ENCODE results near the gene NAXD. TPM values are rescaled to one million over a fixed set of nuclear protein-coding genes. Genes with fewer than 3 reads are reported as not detected.

NAXD gene
- total RNA-seq, 1 donor from 2014 or later = 32.7 TPM

GRCh38 chr13:110576736-110577476 is 38.4 kb upstream of the NAXD start:
- Mint-ChIP-seq H3K36me3 (ENCODE audit: low read depth) (no peaks in the 10 kb centered on the region), H3K4me1 (peaks cover 13% of the 10 kb centered on the region), H3K27me3 (peaks cover 15% of the 10 kb centered on the region), H3K9me3 (no peaks in the 10 kb centered on the region), H3K4me3 (no peak overlapping the region), H3K27ac (no peak overlapping the region)
- no peak for ATAC-seq (ENCODE audit: low read depth)
- intact Hi-C loops (cut with micrococcal nuclease) = no loop called here
- no peak for DNase-seq
- TF ChIP-seq CTCF (IDR thresholded peaks at IDR 0.05) = no peak
- ChIA-PET CTCF (no interaction called here), POLR2A (no interaction called here)

GRCh38 chr13:110578363-110578762 is 37.0 kb upstream of the NAXD start:
- H3K27ac Mint-ChIP-seq = no peak overlapping the region
- no peaks in the 10 kb centered on the region for H3K9me3 Mint-ChIP-seq
- no peak for ATAC-seq (ENCODE audit: low read depth)
- ChIA-PET POLR2A (no interaction called here), CTCF (no interaction called here)
- no peak for TF ChIP-seq CTCF (IDR thresholded peaks at IDR 0.05)
- H3K36me3 Mint-ChIP-seq (ENCODE audit: low read depth) = no peaks in the 10 kb centered on the region
- peaks cover 15% of the 10 kb centered on the region for H3K27me3 Mint-ChIP-seq
- H3K4me1 Mint-ChIP-seq = peaks cover 13% of the 10 kb centered on the region
- intact Hi-C loops (cut with micrococcal nuclease) = no loop called here
- H3K4me3 Mint-ChIP-seq = no peak overlapping the region
- no peak for DNase-seq

GRCh38 chr13:110580800-110581199 is 34.5 kb upstream of the NAXD start:
- peaks cover 5% of the 10 kb centered on the region for H3K27me3 Mint-ChIP-seq
- no peak for TF ChIP-seq CTCF (IDR thresholded peaks at IDR 0.05)

GRCh38 chr13:110581506-110582185 is 33.7 kb upstream of the NAXD start:
- TF ChIP-seq CTCF (IDR thresholded peaks at IDR 0.05) = no peak
- H3K4me3 Mint-ChIP-seq = no peak overlapping the region
- H3K4me1 Mint-ChIP-seq = no peaks in the 10 kb centered on the region
- no peak overlapping the region for H3K27ac Mint-ChIP-seq
- ChIA-PET CTCF (no interaction called here), POLR2A (no interaction called here)
- H3K36me3 Mint-ChIP-seq (ENCODE audit: low read depth) = no peaks in the 10 kb centered on the region
- ATAC-seq (ENCODE audit: low read depth) (no peak), DNase-seq (no peak)
- H3K27me3 Mint-ChIP-seq = peaks cover 5% of the 10 kb centered on the region
- intact Hi-C loops (cut with micrococcal nuclease) = no loop called here
- H3K9me3 Mint-ChIP-seq = no peaks in the 10 kb centered on the region

More at GRCh38 chr13:110580800-110581199, 34.5 kb upstream of the NAXD start:
- Mint-ChIP-seq H3K4me3 (no peak overlapping the region), H3K27ac (no peak overlapping the region), H3K4me1 (peaks cover 5% of the 10 kb centered on the region), H3K9me3 (no peaks in the 10 kb centered on the region), H3K36me3 (ENCODE audit: low read depth) (no peaks in the 10 kb centered on the region)
- DNase-seq = no peak
- ChIA-PET POLR2A (no interaction called here), CTCF (interaction anchor here (0.9 kb wide), 1 partner anchor 125 kb away, joined by 3 read pairs; no protein-coding TSS in a partner anchor)
- ATAC-seq (ENCODE audit: low read depth) = no peak
- intact Hi-C loops (cut with micrococcal nuclease) = no loop called here

- H3K4me1 Mint-ChIP-seq = no peaks in the 10 kb centered on the region
- peaks cover 5% of the 10 kb centered on the region for H3K27me3 Mint-ChIP-seq
- no peak overlapping the region for H3K27ac Mint-ChIP-seq
- DNase-seq = no peak
- H3K4me3 Mint-ChIP-seq = no peak overlapping the region
- no peaks in the 10 kb centered on the region for H3K9me3 Mint-ChIP-seq
- ATAC-seq (ENCODE audit: low read depth) = no peak
- no peak for TF ChIP-seq CTCF (IDR thresholded peaks at IDR 0.05)
- intact Hi-C loops (cut with micrococcal nuclease) = no loop called here
- H3K36me3 Mint-ChIP-seq (ENCODE audit: low read depth) = no peaks in the 10 kb centered on the region
- CTCF ChIA-PET = no interaction called here
- POLR2A ChIA-PET = no interaction called here
These were observed 32.9 kb upstream of the NAXD start for GRCh38 chr13:110582421-110582954.

All from activated B cell treated with CpG ODN at 0.5 μM for 24 hours (primary cell).